GM12878 (cell line): Measurements from ENCODE around the gene HDAC9. TPM values are rescaled to one million over a fixed set of nuclear protein-coding genes. Genes with fewer than 3 reads are reported as not detected.

Source experiments
- ATAC-seq: fragments of 200-7000 bp; cut with Tn5 transposase; 3 replicates; pipeline ENCODE4 v1.9.1; 2020; ENCODE audit warnings: mild to moderate bottlenecking, moderate library complexity
- BruUV-seq: library from RNA; stranded (reverse); fragments of 400-500 nt; replicated peaks from 2 replicates; lab custom pipeline; 2021; lab: Mats Ljungman, UMichigan
- CTCF ChIA-PET: fragments of 300-600 bp; sonication (Branson Sonifier 250); formaldehyde crosslinking; extraction: SDS; loops from one replicate; lab custom pipeline; 2021; ENCODE audit warnings: inconsistent platforms; lab: Yijun Ruan, JAX
- POLR2A ChIA-PET: fragments of 350-600 bp; formaldehyde crosslinking; extraction: SDS; loops from one replicate; lab custom pipeline; 2021; ENCODE audit warnings: inconsistent platforms; lab: Charles Lee
- RAD21 ChIA-PET: fragments of 300-600 bp; sonication (Branson Sonifier 250); formaldehyde crosslinking; loops from one replicate; lab custom pipeline; 2023; ENCODE audit warnings: antibody characterized with exemption; ENCODE audit not compliant: unreplicated experiment; lab: Charles Lee
- SMC1A ChIA-PET: fragments of 300-600 bp; sonication (Branson Sonifier 250); formaldehyde crosslinking; loops from one replicate; lab custom pipeline; 2023; ENCODE audit not compliant: unreplicated experiment, uncharacterized antibody; lab: Charles Lee
- DNase-seq: peaks from one replicate; pipeline ENCODE4 v3.0.0-alpha.2; 2011; ENCODE audit warnings: low read depth, low spot score
- FAIRE-seq: peaks from 3 replicates; lab custom pipeline; 2011; peaks lifted over from hg19 to GRCh38; lab: Jason Lieb, UNC
- H2AFZ ChIP-seq: 2 replicates; pipeline ENCODE4 v1.6.0; 2011; ENCODE audit warnings: low read depth, low read length, control low read depth; ENCODE audit not compliant: control insufficient read depth
- H3K27ac ChIP-seq: 2 replicates; pipeline ENCODE4 v1.5.1; 2011; ENCODE audit warnings: control low read depth; ENCODE audit not compliant: control insufficient read depth, insufficient read depth
- H3K27me3 ChIP-seq, 2 experiments: replicated peaks in 1 of 2; 2 replicates each; pipeline versions ENCODE4 v1.6.0 to v1.6.1; 2011; ENCODE audit warnings: low read length in 1 of 2; ENCODE audit not compliant: control insufficient read depth in 2 of 2, insufficient read depth in 2 of 2
- H3K36me3 ChIP-seq, 2 experiments: 2 replicates each; pipeline ENCODE4 v1.5.1; 2011; ENCODE audit warnings: low read length in 1 of 2; ENCODE audit not compliant: control insufficient read depth in 2 of 2, insufficient read depth in 2 of 2
- H3K4me1 ChIP-seq: 2 replicates; pipeline ENCODE4 v1.6.1; 2011; ENCODE audit warnings: mild to moderate bottlenecking, low read length, moderate library complexity, mixed read lengths; ENCODE audit not compliant: control insufficient read depth, insufficient read depth
- H3K4me2 ChIP-seq: 2 replicates; pipeline ENCODE4 v1.6.0; 2011; ENCODE audit warnings: control low read depth; ENCODE audit not compliant: control insufficient read depth, insufficient read depth
- H3K4me3 ChIP-seq: fragments of 200-600 bp; sonication (generic); 2 replicates; pipeline ENCODE4 v1.5.1; 2016
- H3K79me2 ChIP-seq: 2 replicates; pipeline ENCODE4 v1.6.0; 2011; ENCODE audit warnings: low read length; ENCODE audit not compliant: control insufficient read depth, insufficient read depth
- H3K9ac ChIP-seq: 2 replicates; pipeline ENCODE4 v1.8.0; 2011; ENCODE audit warnings: low read length, control low read depth, mixed read lengths; ENCODE audit not compliant: control insufficient read depth, insufficient read depth
- H3K9me3 ChIP-seq: replicated peaks from 3 replicates; pipeline ENCODE4 v1.5.1; 2011; ENCODE audit warnings: mild to moderate bottlenecking, low read length; ENCODE audit not compliant: control insufficient read depth, insufficient read depth
- H4K20me1 ChIP-seq: 2 replicates; pipeline ENCODE4 v1.6.0; 2011; ENCODE audit not compliant: control insufficient read depth, insufficient read depth
- BCL11A ChIP-seq: IDR thresholded peaks from 2 replicates; pipeline ENCODE4 v1.6.1; 2011; ENCODE audit warnings: low read depth, low read length
- GABPA ChIP-seq: IDR thresholded peaks from 2 replicates; pipeline ENCODE4 v1.6.1; 2014; ENCODE audit warnings: antibody characterized with exemption, low read depth, mild to moderate bottlenecking, inconsistent platforms
- HDAC6 ChIP-seq: fragments of 200-600 bp; sonication (generic); IDR thresholded peaks from one replicate; pipeline ENCODE4 v1.8.0; 2017; ENCODE audit warnings: antibody characterized with exemption; ENCODE audit not compliant: unreplicated experiment
- MLLT1 ChIP-seq: fragments of 450-650 bp; IDR thresholded peaks from 2 replicates; pipeline ENCODE4 v1.6.1; 2016; ENCODE audit warnings: mild to moderate bottlenecking
- MXI1 ChIP-seq: fragments of 150-350 bp; IDR thresholded peaks from 2 replicates; pipeline ENCODE4 v1.6.1; 2011; ENCODE audit warnings: low read depth, mild to moderate bottlenecking, inconsistent platforms, low read length, improper control_type of control experiment
- STAT1 ChIP-seq: fragments of 450-650 bp; conservative IDR thresholded peaks from 2 replicates; pipeline ENCODE4 v1.6.1; 2014; ENCODE audit warnings: antibody characterized with exemption, mild to moderate bottlenecking
- ZBTB11 ChIP-seq: fragments of 450-650 bp; formaldehyde crosslinking; IDR thresholded peaks from 2 replicates; pipeline ENCODE4 v1.5.0; 2022; ENCODE audit warnings: mild to moderate bottlenecking, missing genetic modification characterization
- ZSCAN29 ChIP-seq: fragments of 450-650 bp; IDR thresholded peaks from 2 replicates; pipeline ENCODE4 v1.6.1; 2017; ENCODE audit warnings: mild to moderate bottlenecking, moderate library complexity
- WGBS: methylation state at CpG from one replicate; pipeline ENCODE4 v1.1.6; 2016; ENCODE audit warnings: low lambda C conversion rate; ENCODE audit not compliant: insufficient replicate concordance, insufficient coverage; ENCODE audit errors: missing lambda C conversion rate; 5-methylcytosine and 5-hydroxymethylcytosine counted together
- in situ Hi-C: fragments of 300-500 bp; cut with MboI; formaldehyde crosslinking; loops from 9 replicates; pipeline ENCODE4 v1.14.3; 2018; ENCODE audit warnings: mixed read lengths
- intact Hi-C: fragments of 100-400 bp; cut with micrococcal nuclease; formaldehyde crosslinking; loops from one replicate; pipeline ENCODE4 v1.14.2; 2022; ENCODE audit not compliant: unreplicated experiment
- polyA plus RNA-seq, 11 experiments: library from polyadenylated mRNA; depleted of rRNA in 4 of 11; unstranded in 6 of 11; stranded (reverse) in 5 of 11; fragments of >200 nt; fragmentation: Nextera tagmentation in 4 of 11; fragmentation: Illumina TruSeq in 1 of 11; extraction: Ambion mirVana in 4 of 11; extraction: Trizol in 1 of 11; gene quantifications; 1 replicate in 1 of 11; 2 replicates in 10 of 11; pipeline versions ENCODE4 v1.2.1 to v1.2.3, GENCODE V29; 2011 to 2016; ENCODE audit warnings: inconsistent platforms in 2 of 11, missing spikeins in 2 of 11, low read depth in 1 of 11
- total RNA-seq, 4 experiments: library from RNA; depleted of rRNA in 3 of 4; stranded (reverse); fragments of >200 nt in 3 of 4; fragmentation: Illumina TruSeq in 1 of 4; extraction: Trizol in 1 of 4; gene quantifications; 2 replicates each; pipeline versions ENCODE4 v1.2.1 to v1.2.3, GENCODE V29; 2013 to 2021

HDAC9 gene
- total and polyA plus RNA-seq, 10 of the 15 experiments (the other 5 are each of a cell fraction or from before 2014, with no cell fraction given): 0.73 to 12.8 (median 0.92) TPM

- Histone ChIP-seq H3K27ac (no peak overlapping the region), H3K4me1 (no peaks in the 10 kb centered on the region), H3K27me3 (no peaks in the 10 kb centered on the region), H3K79me2 (no peaks in the 10 kb centered on the region), H2AFZ (no peak overlapping the region)
- no TSS peak for BruUV-seq
- no peak for DNase-seq
- in situ Hi-C loops: no loop called here
- TF ChIP-seq HDAC6: no peak
- TF ChIP-seq ZSCAN29: no peak
- no peak for TF ChIP-seq STAT1
- no peak for TF ChIP-seq MLLT1
- TF ChIP-seq BCL11A: no peak
- no peak for TF ChIP-seq MXI1
- TF ChIP-seq GABPA: no peak
- no peak for TF ChIP-seq ZBTB11
- TF ChIP-seq, all 136 proteins: peak for 0
- FAIRE-seq (no peak), ATAC-seq (no peak)
- ChIA-PET SMC1A (interaction anchor here (1.0 kb wide), 1 partner anchor 10 kb away, joined by 4 read pairs; no protein-coding TSS in a partner anchor), CTCF (no interaction called here), RAD21 (no interaction called here), POLR2A (no interaction called here)
- Histone ChIP-seq H3K36me3 (no peaks in the 10 kb centered on the region), H3K9ac (no peak overlapping the region), H3K9me3 (no peaks in the 10 kb centered on the region; the same call in 2 of the 3 replicates), H3K4me3 (no peak overlapping the region), H4K20me1 (no peaks in the 10 kb centered on the region), H3K4me2 (no peak overlapping the region)
- intact Hi-C loops: no loop called here
- WGBS: 9% methylated on average over 3 of the region's 3 CpGs
These were observed 362.7 kb downstream of the HDAC9 start for GRCh38 chr7:18858232-18858631.
